HEK293 (cell line): ENCODE results near the gene CADPS2.

Source experiments
- CTCF ChIA-PET: fragments of 350-600 bp; formaldehyde crosslinking; extraction: SDS; loops from one replicate; lab custom pipeline; 2021; ENCODE audit warnings: antibody characterized with exemption; lab: Yijun Ruan, JAX
- POLR2A ChIA-PET: fragments of 300-600 bp; formaldehyde crosslinking; extraction: SDS; loops from one replicate; lab custom pipeline; 2020; ENCODE audit warnings: antibody characterized with exemption, inconsistent platforms; lab: Yijun Ruan, JAX
- H3K27ac ChIP-seq: fragments of 200-500 bp; sonication (Bioruptor generic); 2 replicates; pipeline ENCODE4 v1.5.1; 2014; ENCODE audit warnings: low read depth, low read length, control low read depth, inconsistent platforms; ENCODE audit errors: extremely low read depth
- H3K36me3 ChIP-seq, 2 experiments: fragments of 200-500 bp in 1 of 2; sonication (Bioruptor generic) in 1 of 2; 1 replicate in 1 of 2; 2 replicates in 1 of 2; pipeline ENCODE4 v1.5.1; 2014 to 2017; ENCODE audit warnings: inconsistent platforms in 2 of 2, low read length in 2 of 2; ENCODE audit not compliant: control insufficient read depth in 2 of 2, insufficient read depth in 1 of 2
- H3K4me1 ChIP-seq: fragments of 200-500 bp; sonication (Bioruptor generic); 2 replicates; pipeline ENCODE4 v1.5.1; 2014; ENCODE audit warnings: mild to moderate bottlenecking, low read length, inconsistent platforms; ENCODE audit not compliant: control insufficient read depth, insufficient read depth
- H3K4me3 ChIP-seq: 2 replicates; pipeline ENCODE4 v1.5.1; 2011; ENCODE audit warnings: low read depth, mild to moderate bottlenecking, control low read depth, low read length, moderate library complexity
- H3K9me3 ChIP-seq: fragments of 200-500 bp; sonication (Bioruptor generic); 2 replicates; pipeline ENCODE4 v1.5.1; 2014; ENCODE audit warnings: low read depth, low read length, inconsistent platforms; ENCODE audit not compliant: control insufficient read depth, insufficient read depth
- ATF2 ChIP-seq: fragments of 450-650 bp; formaldehyde crosslinking; IDR thresholded peaks from 2 replicates; pipeline ENCODE4 v1.5.1; 2016; ENCODE audit warnings: missing biosample characterization, missing genetic modification characterization, low read depth
- EGR2 ChIP-seq: fragments of 450-650 bp; formaldehyde crosslinking; IDR thresholded peaks from 2 replicates; pipeline ENCODE4 v1.5.1; 2016; ENCODE audit warnings: low read depth, missing biosample characterization, missing genetic modification characterization
- HIC1 ChIP-seq: fragments of 450-650 bp; formaldehyde crosslinking; IDR thresholded peaks from 2 replicates; pipeline ENCODE4 v1.5.1; 2016; ENCODE audit warnings: missing biosample characterization, missing genetic modification characterization
- KLF10 ChIP-seq: fragments of 450-650 bp; IDR thresholded peaks from 2 replicates; pipeline ENCODE4 v1.5.1; 2018; ENCODE audit warnings: missing biosample characterization, mild to moderate bottlenecking, missing genetic modification characterization
- KLF9 ChIP-seq: fragments of 450-650 bp; formaldehyde crosslinking; IDR thresholded peaks from 2 replicates; pipeline ENCODE4 v1.5.1; 2016; ENCODE audit warnings: missing biosample characterization, missing genetic modification characterization, low read depth
- MYNN ChIP-seq: fragments of 450-650 bp; formaldehyde crosslinking; IDR thresholded peaks from 2 replicates; pipeline ENCODE4 v1.5.1; 2016; ENCODE audit warnings: missing biosample characterization, missing genetic modification characterization, borderline replicate concordance
- PATZ1 ChIP-seq: fragments of 450-650 bp; formaldehyde crosslinking; IDR thresholded peaks from 2 replicates; pipeline ENCODE4 v1.5.1; 2016; ENCODE audit warnings: missing biosample characterization, missing genetic modification characterization
- SP3 ChIP-seq: fragments of 450-650 bp; formaldehyde crosslinking; IDR thresholded peaks from 2 replicates; pipeline ENCODE4 v1.5.1; 2016; ENCODE audit warnings: missing biosample characterization, missing genetic modification characterization
- TRIM28 ChIP-seq: IDR thresholded peaks from 2 replicates; pipeline ENCODE4 v1.6.1; 2011; ENCODE audit warnings: low read length, control low read depth, borderline replicate concordance
- YY1 ChIP-seq: fragments of 450-650 bp; formaldehyde crosslinking; IDR thresholded peaks from 2 replicates; pipeline ENCODE4 v1.5.1; 2018; ENCODE audit warnings: missing biosample characterization, missing genetic modification characterization
- ZBTB17 ChIP-seq: fragments of 450-650 bp; formaldehyde crosslinking; IDR thresholded peaks from 2 replicates; pipeline ENCODE4 v1.5.1; 2016; ENCODE audit warnings: missing biosample characterization, missing genetic modification characterization
- ZNF133 ChIP-seq: fragments of 450-650 bp; formaldehyde crosslinking; IDR thresholded peaks from 2 replicates; pipeline ENCODE4 v1.5.1; 2016; ENCODE audit warnings: missing biosample characterization, missing genetic modification characterization
- ZNF155 ChIP-seq: fragments of 450-650 bp; formaldehyde crosslinking; IDR thresholded peaks from 2 replicates; pipeline ENCODE4 v1.5.1; 2016; ENCODE audit warnings: missing biosample characterization, missing genetic modification characterization
- ZNF184 ChIP-seq: fragments of 450-650 bp; IDR thresholded peaks from 2 replicates; pipeline ENCODE4 v1.5.1; 2018; ENCODE audit warnings: missing biosample characterization, mild to moderate bottlenecking, missing genetic modification characterization
- ZNF416 ChIP-seq: fragments of 450-650 bp; formaldehyde crosslinking; IDR thresholded peaks from 2 replicates; pipeline ENCODE4 v1.5.1; 2016; ENCODE audit warnings: missing biosample characterization, missing genetic modification characterization
- ZNF48 ChIP-seq: fragments of 450-650 bp; formaldehyde crosslinking; IDR thresholded peaks from 2 replicates; pipeline ENCODE4 v1.5.1; 2016; ENCODE audit warnings: missing biosample characterization, missing genetic modification characterization
- ZNF510 ChIP-seq: fragments of 450-650 bp; formaldehyde crosslinking; IDR thresholded peaks from 2 replicates; pipeline ENCODE4 v1.5.1; 2018; ENCODE audit warnings: mild to moderate bottlenecking, missing genetic modification characterization, missing biosample characterization; ENCODE audit not compliant: insufficient replicate concordance
- ZNF513 ChIP-seq: fragments of 450-650 bp; IDR thresholded peaks from 2 replicates; pipeline ENCODE4 v1.5.1; 2018; ENCODE audit warnings: missing biosample characterization, missing genetic modification characterization
- ZNF548 ChIP-seq: fragments of 450-650 bp; formaldehyde crosslinking; IDR thresholded peaks from 2 replicates; pipeline ENCODE4 v1.5.1; 2016; ENCODE audit warnings: missing biosample characterization, missing genetic modification characterization
- ZNF600 ChIP-seq: fragments of 450-650 bp; formaldehyde crosslinking; IDR thresholded peaks from 2 replicates; pipeline ENCODE4 v1.5.1; 2016; ENCODE audit warnings: missing biosample characterization, missing genetic modification characterization
- ZNF645 ChIP-seq: fragments of 450-650 bp; formaldehyde crosslinking; IDR thresholded peaks from 2 replicates; pipeline ENCODE4; 2016; ENCODE audit warnings: missing biosample characterization, missing genetic modification characterization

Gene CADPS2

GRCh38 chr7:122305475-122306319, 580.6 kb downstream of the CADPS2 start (continued):
- TF ChIP-seq ZNF513 (tag by site-specific recombination) (no peak), ZNF416 (tag by site-specific recombination) (no peak), HIC1 (peak; percentile 35; the same call in 1 of the 2 replicates), PATZ1 (peak; percentile 60; the same call in 1 of the 2 replicates)
- TF ChIP-seq, all 188 proteins: peak for 25

GRCh38 chr7:122304996-122305421, 581.3 kb downstream of the CADPS2 start:
- no peaks in the 10 kb centered on the region for H3K9me3 ChIP-seq
- peak overlapping the region; percentile 64 for H3K4me3 ChIP-seq
- H3K27ac ChIP-seq: peak overlapping the region; percentile 53; the same call in 1 of the 2 replicates
- CTCF ChIA-PET: interaction anchor here (0.6 to 0.9 kb wide), 2 partner anchors 70 to 246 kb away, joined by 3 read pairs; no protein-coding TSS in a partner anchor
- H3K4me1 ChIP-seq: no peaks in the 10 kb centered on the region
- TF ChIP-seq ZNF600 (tag by site-specific recombination) (no peak), ZNF133 (tag by site-specific recombination) (no peak), ZBTB17 (tag by site-specific recombination) (peak; percentile 6; the same call in 1 of the 2 replicates), ZNF184 (tag by site-specific recombination) (no peak), ATF2 (peak; percentile 72), MYNN (tag by site-specific recombination) (no peak), EGR2 (no peak), ZNF155 (no peak), ZNF48 (tag by site-specific recombination) (no peak)
- TF ChIP-seq, all 188 proteins: peak for 2
- no peaks in the 10 kb centered on the region for H3K36me3 ChIP-seq
- POLR2A ChIA-PET: interaction anchor here (0.6 to 0.7 kb wide), 2 partner anchors 9 to 167 kb away, joined by 4 to 5 read pairs; no protein-coding TSS in a partner anchor

- H3K4me1 ChIP-seq: no peaks in the 10 kb centered on the region
- H3K27ac ChIP-seq: peak within 1 kb of the TSS; percentile 53; the same call in 1 of the 2 replicates
- ChIA-PET POLR2A (interaction anchor here (0.6 to 0.7 kb wide), 2 partner anchors 9 to 167 kb away, joined by 4 to 5 read pairs; no protein-coding TSS in a partner anchor), CTCF (interaction anchor here (0.9 kb wide), 1 partner anchor 70 kb away, joined by 3 read pairs; no protein-coding TSS in a partner anchor)
- H3K9me3 ChIP-seq: no peaks in the 10 kb centered on the region
- no peaks in the 10 kb centered on the region for H3K36me3 ChIP-seq
- peak within 1 kb of the TSS; percentile 64 for H3K4me3 ChIP-seq
- TF ChIP-seq ZNF510 (tag by site-specific recombination): no peak
- no peak for TF ChIP-seq ZNF548 (tag by site-specific recombination)
- TF ChIP-seq KLF9: peak; percentile 52
- TF ChIP-seq SP3 (tag by site-specific recombination): peak; percentile 81
- TF ChIP-seq KLF10 (tag by site-specific recombination): peak; percentile 94
- no peak for TF ChIP-seq ZNF645 (tag by site-specific recombination)
- TF ChIP-seq TRIM28: no peak
- TF ChIP-seq ZNF513 (tag by site-specific recombination): peak; percentile 76
- peak; percentile 64 for TF ChIP-seq YY1 (tag by site-specific recombination)
Measured at GRCh38 chr7:122304319-122304975, 581.8 kb downstream of the CADPS2 start, which contains the start of gene FEZF1. FEZF1 (minus strand) TSS chr7:122304750; CDS start chr7:122304437, 313 bp downstream.
